Neural cell (in vitro differentiated cells): Measurements from ENCODE around the gene ADORA2A. TPM values are rescaled to one million over a fixed set of nuclear protein-coding genes. Genes with fewer than 3 reads are reported as not detected.

Experiments used
- H2AFZ ChIP-seq: fragments of 200-600, 300-800 bp; sonication (generic), shearing (Covaris generic); 2 replicates; pipeline ENCODE4 v1.6.0; 2014; ENCODE audit warnings: low read depth, mild to moderate bottlenecking, antibody characterized with exemption, low read length, moderate library complexity
- H3F3A ChIP-seq: fragments of 200-600 bp; shearing (Covaris generic); 2 replicates; pipeline ENCODE4 v1.6.1; 2016; ENCODE audit warnings: mild to moderate bottlenecking, moderate library complexity, mixed read lengths, antibody characterized with exemption, low read length; ENCODE audit not compliant: insufficient read depth, poor library complexity, severe bottlenecking
- H3K27ac ChIP-seq: fragments of 200-600, 300-800 bp; sonication (generic), shearing (Covaris generic); 2 replicates; pipeline ENCODE4 v1.5.1; 2014; ENCODE audit warnings: mild to moderate bottlenecking, low read length, moderate library complexity
- H3K27me3 ChIP-seq: fragments of 300-800, 200-600 bp; sonication (generic), shearing (Covaris generic); 2 replicates; pipeline ENCODE4 v1.6.0; 2014; ENCODE audit warnings: mild to moderate bottlenecking, low read depth, low read length, moderate library complexity; ENCODE audit not compliant: insufficient read depth
- H3K36me3 ChIP-seq: fragments of 300-800, 200-600 bp; sonication (generic), shearing (Covaris generic); 2 replicates; pipeline ENCODE4 v1.5.1; 2014; ENCODE audit warnings: mild to moderate bottlenecking, antibody characterized with exemption, low read length, moderate library complexity; ENCODE audit not compliant: insufficient read depth
- H3K4me2 ChIP-seq: fragments of 300-800, 200-600 bp; sonication (generic), shearing (Covaris generic); 2 replicates; pipeline ENCODE4 v1.6.0; 2014; ENCODE audit warnings: mild to moderate bottlenecking, low read length
- H3K4me3 ChIP-seq: fragments of 300-800, 200-600 bp; sonication (generic), shearing (Covaris generic); 2 replicates; pipeline ENCODE4 v1.5.1; 2014; ENCODE audit warnings: mild to moderate bottlenecking, low read length, moderate library complexity
- H3K79me2 ChIP-seq: fragments of 200-600 bp; shearing (Covaris generic); replicated peaks from 2 replicates; pipeline ENCODE4 v1.6.0; 2014; ENCODE audit warnings: mild to moderate bottlenecking, low read length, moderate library complexity; ENCODE audit not compliant: insufficient read depth
- H3K9ac ChIP-seq: fragments of 300-800, 200-600 bp; sonication (generic), shearing (Covaris generic); 2 replicates; pipeline ENCODE4 v1.6.1; 2016; ENCODE audit warnings: mild to moderate bottlenecking, low read length, mixed read lengths
- H3K9me2 ChIP-seq: fragments of 200-600 bp; shearing (Covaris generic); 2 replicates; pipeline ENCODE4 v1.6.1; 2016; ENCODE audit warnings: mild to moderate bottlenecking, low read length, mixed read lengths; ENCODE audit not compliant: insufficient read depth
- H3K9me3 ChIP-seq: fragments of 200-600, 300-800 bp; sonication (generic), shearing (Covaris generic); 2 replicates; pipeline ENCODE4 v1.6.1; 2016; ENCODE audit warnings: mild to moderate bottlenecking, mixed run types, low read length, moderate library complexity, mixed read lengths
- H4K20me1 ChIP-seq: fragments of 200-600 bp; shearing (Covaris generic); 2 replicates; pipeline ENCODE4 v1.6.1; 2016; ENCODE audit warnings: mild to moderate bottlenecking, mixed run types; ENCODE audit not compliant: insufficient read depth
- EP300 ChIP-seq: fragments of 450-650 bp; conservative IDR thresholded peaks from 2 replicates; pipeline ENCODE4 v1.6.1; 2014; ENCODE audit warnings: antibody characterized with exemption, mild to moderate bottlenecking, moderate library complexity; ENCODE audit not compliant: poor library complexity, severe bottlenecking
- EZH2 ChIP-seq: fragments of 200-600, 300-800 bp; shearing (Covaris generic), sonication (generic); IDR thresholded peaks from 2 replicates; pipeline ENCODE4 v1.6.1; 2014; ENCODE audit warnings: antibody characterized with exemption, low read length, borderline replicate concordance, mild to moderate bottlenecking; ENCODE audit not compliant: insufficient read depth, poor library complexity, severe bottlenecking
- MXI1 ChIP-seq: fragments of 450-650 bp; conservative IDR thresholded peaks from 2 replicates; pipeline ENCODE4 v1.6.1; 2014; ENCODE audit warnings: antibody characterized with exemption, mild to moderate bottlenecking; ENCODE audit not compliant: poor library complexity, severe bottlenecking
- POLR2AphosphoS5 ChIP-seq: IDR thresholded peaks from 2 replicates; pipeline ENCODE4 v1.6.1; 2012
- RAD21 ChIP-seq: fragments of 450-650 bp; conservative IDR thresholded peaks from 2 replicates; pipeline ENCODE4 v1.6.1; 2014; ENCODE audit warnings: antibody characterized with exemption, mild to moderate bottlenecking, moderate library complexity
- SMC3 ChIP-seq: fragments of 450-650 bp; conservative IDR thresholded peaks from 2 replicates; pipeline ENCODE4 v1.6.1; 2014; ENCODE audit warnings: antibody characterized with exemption, mild to moderate bottlenecking, moderate library complexity; ENCODE audit not compliant: poor library complexity
- TAF1 ChIP-seq: IDR thresholded peaks from 2 replicates; pipeline ENCODE4 v1.6.1; 2012; ENCODE audit warnings: low read depth
- polyA plus RNA-seq: library from polyadenylated mRNA; depleted of rRNA; stranded (reverse); fragments of >200 nt; gene quantifications from 2 replicates; pipeline ENCODE4 v1.2.3, GENCODE V29; 2014
- TF ChIP-seq, protein P1 (sequence below): IDR thresholded peaks from 2 replicates; pipeline ENCODE4 v1.6.1; 2012; ENCODE audit warnings: borderline replicate concordance
- TF ChIP-seq, protein P2 (sequence below): fragments of 450-650 bp; IDR thresholded peaks from 2 replicates; pipeline ENCODE4 v1.5.1; 2014; ENCODE audit warnings: antibody characterized with exemption, mild to moderate bottlenecking, moderate library complexity; ENCODE audit not compliant: poor library complexity, severe bottlenecking

ADORA2A gene
- polyA plus RNA-seq, 1 donor from 2014 or later = 2.9 TPM

DNA sequence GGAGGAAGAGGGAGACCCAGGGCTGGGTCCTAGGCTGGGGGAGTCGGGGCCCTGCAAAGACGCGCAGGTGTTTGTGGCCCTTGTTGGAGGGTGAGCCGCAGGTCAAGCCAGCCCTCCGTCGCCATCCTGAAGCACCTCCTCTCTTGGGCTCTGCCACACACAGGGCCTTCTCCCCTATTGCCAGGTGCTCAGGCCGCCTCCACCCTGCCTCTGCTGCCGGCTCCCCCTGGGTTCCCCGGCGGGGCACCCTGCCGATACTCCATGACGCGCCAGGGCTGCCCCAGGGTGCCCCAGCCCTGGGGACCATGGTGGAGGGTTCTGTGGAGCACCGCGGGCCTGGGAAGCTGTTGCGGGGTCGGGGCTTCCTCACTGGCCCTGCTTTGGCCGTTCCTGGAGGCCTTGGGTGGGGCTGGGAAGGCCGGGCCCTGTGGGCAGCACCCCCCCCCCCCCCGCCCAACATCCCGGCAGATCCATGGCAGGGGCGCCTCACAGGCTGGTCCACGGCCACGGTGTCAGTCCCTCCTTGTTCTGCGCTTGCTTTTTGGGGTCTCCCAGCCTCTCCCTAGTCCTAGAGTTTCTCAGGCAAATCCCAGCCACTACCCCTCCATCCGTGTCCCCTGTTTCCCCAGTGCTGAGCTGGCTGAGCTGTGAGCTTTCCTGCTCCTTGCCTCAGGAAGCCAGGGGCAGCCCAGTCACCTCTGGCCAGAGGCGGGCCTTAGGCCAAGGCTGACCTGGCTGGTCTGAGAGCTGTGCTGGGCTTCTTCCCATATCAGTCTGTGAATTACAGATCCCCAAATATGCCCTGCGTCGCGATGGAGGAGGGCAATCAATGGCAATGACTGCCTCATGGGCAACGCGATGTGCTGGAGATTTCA is 2.3 kb upstream of the ADORA2A start:
- Histone ChIP-seq H4K20me1 (no peaks in the 10 kb centered on the region), H3K27ac (no peak overlapping the region), H3K9ac (no peak overlapping the region), H3F3A (no peaks in the 10 kb centered on the region), H3K4me2 (no peak overlapping the region), H3K9me3 (no peaks in the 10 kb centered on the region), H3K79me2 (no peaks in the 10 kb centered on the region), H2AFZ (no peak overlapping the region), H3K36me3 (no peaks in the 10 kb centered on the region), H3K9me2 (no peaks in the 10 kb centered on the region), H3K27me3 (peaks cover 28% of the 10 kb centered on the region), H3K4me3 (no peak overlapping the region)
- TF ChIP-seq, protein P1, sequence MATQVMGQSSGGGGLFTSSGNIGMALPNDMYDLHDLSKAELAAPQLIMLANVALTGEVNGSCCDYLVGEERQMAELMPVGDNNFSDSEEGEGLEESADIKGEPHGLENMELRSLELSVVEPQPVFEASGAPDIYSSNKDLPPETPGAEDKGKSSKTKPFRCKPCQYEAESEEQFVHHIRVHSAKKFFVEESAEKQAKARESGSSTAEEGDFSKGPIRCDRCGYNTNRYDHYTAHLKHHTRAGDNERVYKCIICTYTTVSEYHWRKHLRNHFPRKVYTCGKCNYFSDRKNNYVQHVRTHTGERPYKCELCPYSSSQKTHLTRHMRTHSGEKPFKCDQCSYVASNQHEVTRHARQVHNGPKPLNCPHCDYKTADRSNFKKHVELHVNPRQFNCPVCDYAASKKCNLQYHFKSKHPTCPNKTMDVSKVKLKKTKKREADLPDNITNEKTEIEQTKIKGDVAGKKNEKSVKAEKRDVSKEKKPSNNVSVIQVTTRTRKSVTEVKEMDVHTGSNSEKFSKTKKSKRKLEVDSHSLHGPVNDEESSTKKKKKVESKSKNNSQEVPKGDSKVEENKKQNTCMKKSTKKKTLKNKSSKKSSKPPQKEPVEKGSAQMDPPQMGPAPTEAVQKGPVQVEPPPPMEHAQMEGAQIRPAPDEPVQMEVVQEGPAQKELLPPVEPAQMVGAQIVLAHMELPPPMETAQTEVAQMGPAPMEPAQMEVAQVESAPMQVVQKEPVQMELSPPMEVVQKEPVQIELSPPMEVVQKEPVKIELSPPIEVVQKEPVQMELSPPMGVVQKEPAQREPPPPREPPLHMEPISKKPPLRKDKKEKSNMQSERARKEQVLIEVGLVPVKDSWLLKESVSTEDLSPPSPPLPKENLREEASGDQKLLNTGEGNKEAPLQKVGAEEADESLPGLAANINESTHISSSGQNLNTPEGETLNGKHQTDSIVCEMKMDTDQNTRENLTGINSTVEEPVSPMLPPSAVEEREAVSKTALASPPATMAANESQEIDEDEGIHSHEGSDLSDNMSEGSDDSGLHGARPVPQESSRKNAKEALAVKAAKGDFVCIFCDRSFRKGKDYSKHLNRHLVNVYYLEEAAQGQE = no peak
- TF ChIP-seq RAD21 = no peak
- no peak for TF ChIP-seq POLR2AphosphoS5
- TF ChIP-seq EZH2 = no peak
- TF ChIP-seq SMC3 = no peak
- TF ChIP-seq, protein P2, sequence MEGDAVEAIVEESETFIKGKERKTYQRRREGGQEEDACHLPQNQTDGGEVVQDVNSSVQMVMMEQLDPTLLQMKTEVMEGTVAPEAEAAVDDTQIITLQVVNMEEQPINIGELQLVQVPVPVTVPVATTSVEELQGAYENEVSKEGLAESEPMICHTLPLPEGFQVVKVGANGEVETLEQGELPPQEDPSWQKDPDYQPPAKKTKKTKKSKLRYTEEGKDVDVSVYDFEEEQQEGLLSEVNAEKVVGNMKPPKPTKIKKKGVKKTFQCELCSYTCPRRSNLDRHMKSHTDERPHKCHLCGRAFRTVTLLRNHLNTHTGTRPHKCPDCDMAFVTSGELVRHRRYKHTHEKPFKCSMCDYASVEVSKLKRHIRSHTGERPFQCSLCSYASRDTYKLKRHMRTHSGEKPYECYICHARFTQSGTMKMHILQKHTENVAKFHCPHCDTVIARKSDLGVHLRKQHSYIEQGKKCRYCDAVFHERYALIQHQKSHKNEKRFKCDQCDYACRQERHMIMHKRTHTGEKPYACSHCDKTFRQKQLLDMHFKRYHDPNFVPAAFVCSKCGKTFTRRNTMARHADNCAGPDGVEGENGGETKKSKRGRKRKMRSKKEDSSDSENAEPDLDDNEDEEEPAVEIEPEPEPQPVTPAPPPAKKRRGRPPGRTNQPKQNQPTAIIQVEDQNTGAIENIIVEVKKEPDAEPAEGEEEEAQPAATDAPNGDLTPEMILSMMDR = no peak
- no peak for TF ChIP-seq MXI1
- no peak for TF ChIP-seq TAF1
- TF ChIP-seq EP300 = no peak

DNA sequence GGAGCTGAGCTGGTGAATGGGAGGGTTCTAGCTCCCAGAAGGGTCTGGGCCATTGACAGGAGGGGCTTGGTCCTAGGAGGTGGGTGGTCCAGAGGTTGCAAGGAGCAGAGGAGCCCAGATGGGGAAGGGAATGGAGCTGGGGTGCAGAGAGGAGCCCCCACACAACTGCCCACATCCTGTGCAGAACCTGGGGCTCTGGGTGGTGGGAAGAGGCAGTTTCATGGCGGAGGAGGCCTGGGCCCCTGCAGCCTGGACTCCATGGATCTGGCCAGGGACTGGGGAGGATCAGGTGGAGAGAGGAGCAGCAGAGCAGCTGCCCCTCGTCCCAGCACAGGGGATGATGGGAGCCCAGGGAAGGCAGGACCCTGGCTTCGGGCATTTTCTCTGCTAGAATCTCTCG is 963 bp upstream of the ADORA2A start:
- H3K9me2 ChIP-seq = no peaks in the 10 kb centered on the region
- no peak overlapping the region for H3K27ac ChIP-seq
- no peaks in the 10 kb centered on the region for H3K9me3 ChIP-seq
- H3K36me3 ChIP-seq = no peaks in the 10 kb centered on the region
- no peak overlapping the region for H3K4me3 ChIP-seq
- TF ChIP-seq MXI1 (no peak), POLR2AphosphoS5 (no peak), TAF1 (no peak), RAD21 (no peak), EZH2 (no peak), EP300 (no peak), SMC3 (no peak)
- TF ChIP-seq, protein P2 = no peak
- TF ChIP-seq, protein P1 = no peak
- H3K9ac ChIP-seq = no peak overlapping the region
- H3K79me2 ChIP-seq = no peaks in the 10 kb centered on the region
- peaks cover 28% of the 10 kb centered on the region for H3K27me3 ChIP-seq
- H4K20me1 ChIP-seq = no peaks in the 10 kb centered on the region
- H2AFZ ChIP-seq = no peak overlapping the region
- H3F3A ChIP-seq = no peaks in the 10 kb centered on the region
- H3K4me2 ChIP-seq = no peak overlapping the region
